Measurements from ENCODE around the gene TES.

TES gene

DNA sequence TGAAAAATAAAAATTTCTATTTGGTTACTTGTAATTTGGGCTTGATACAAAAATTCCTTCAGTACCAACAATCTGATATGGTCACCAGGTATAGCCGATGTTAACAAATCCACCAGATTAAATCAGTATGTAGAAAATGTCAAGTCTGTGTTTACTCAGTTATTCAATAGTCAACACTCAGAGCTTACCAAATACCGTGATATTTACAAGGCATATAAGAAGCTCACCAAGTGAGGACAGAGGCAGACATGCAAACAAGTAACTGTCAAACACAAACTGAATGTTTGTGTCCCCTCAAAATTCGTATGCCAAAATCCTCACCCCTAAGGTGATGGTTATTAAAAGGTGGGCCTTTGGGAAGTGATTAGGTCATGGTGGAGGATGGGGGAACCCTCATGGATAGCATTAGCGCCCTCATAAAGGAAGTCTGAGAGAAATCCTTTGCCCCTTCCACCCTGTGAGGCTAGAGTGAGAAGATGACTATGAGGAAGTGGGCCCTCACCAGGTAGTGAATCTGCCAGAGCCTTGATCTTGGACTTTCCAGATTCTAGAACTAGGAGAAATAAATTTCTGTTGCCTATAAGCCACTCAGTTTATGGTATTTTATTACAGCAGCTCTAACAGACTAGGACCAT, 63.1 kb downstream of the TES start:
- H3K27me3 ChIP-seq (ENCODE audit: control insufficient read depth in 1 of 2, insufficient read depth in 2 of 2, low read length in 2 of 2): no peaks in the 10 kb centered on the region
- no peaks in the 10 kb centered on the region for H3K36me3 ChIP-seq (ENCODE audit: control insufficient read depth in 1 of 2, insufficient read depth in 2 of 2, low read length in 2 of 2)
- peaks cover 0 to 5% of the 10 kb centered on the region in 2 donors for H3K4me1 ChIP-seq (ENCODE audit: control insufficient read depth in 1 of 2, insufficient read depth in 2 of 2, low read length in 2 of 2)
- H3K9ac ChIP-seq (ENCODE audit: low read depth in 1 of 2, low read length in 2 of 2): no peak overlapping the region
- no peak overlapping the region for H3K27ac ChIP-seq (ENCODE audit: low read depth, low read length)
- H3K9me3 ChIP-seq (ENCODE audit: control insufficient read depth in 1 of 2, low read length in 2 of 2): no peaks in the 10 kb centered on the region
- no peak overlapping the region for H3K4me3 ChIP-seq (ENCODE audit: low read depth in 1 of 2, low read length in 2 of 2)

DNA sequence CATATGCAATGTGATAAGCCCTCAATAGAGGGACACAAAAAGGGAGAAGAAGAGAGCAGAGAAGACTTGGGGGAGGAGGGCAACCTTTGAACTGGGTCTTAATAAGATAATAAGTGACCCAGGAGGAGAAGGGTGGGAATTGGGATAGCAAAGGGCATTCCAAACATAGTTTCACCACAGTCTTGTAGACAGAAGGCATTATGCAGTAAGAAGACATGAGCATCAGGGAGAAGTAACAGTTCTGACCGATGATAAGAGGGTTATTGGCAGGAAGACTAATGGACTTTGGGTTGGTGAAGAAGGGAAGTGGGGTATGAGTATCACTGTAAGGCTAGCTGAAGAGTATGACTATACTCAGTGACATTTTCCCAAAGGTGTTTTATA, 63.6 kb downstream of the TES start:
- no peaks in the 10 kb centered on the region for H3K36me3 ChIP-seq (ENCODE audit: control insufficient read depth in 1 of 2, insufficient read depth in 2 of 2, low read length in 2 of 2)
- H3K9me3 ChIP-seq (ENCODE audit: control insufficient read depth in 1 of 2, low read length in 2 of 2): no peaks in the 10 kb centered on the region
- H3K9ac ChIP-seq (ENCODE audit: low read depth in 1 of 2, low read length in 2 of 2): no peak overlapping the region
- H3K27me3 ChIP-seq (ENCODE audit: control insufficient read depth in 1 of 2, insufficient read depth in 2 of 2, low read length in 2 of 2): no peaks in the 10 kb centered on the region
- no peak overlapping the region for H3K27ac ChIP-seq (ENCODE audit: low read depth, low read length)
- H3K4me1 ChIP-seq (ENCODE audit: control insufficient read depth in 1 of 2, insufficient read depth in 2 of 2, low read length in 2 of 2): peaks cover 0 to 5% of the 10 kb centered on the region in 2 donors
- no peak overlapping the region for H3K4me3 ChIP-seq (ENCODE audit: low read depth in 1 of 2, low read length in 2 of 2)

DNA sequence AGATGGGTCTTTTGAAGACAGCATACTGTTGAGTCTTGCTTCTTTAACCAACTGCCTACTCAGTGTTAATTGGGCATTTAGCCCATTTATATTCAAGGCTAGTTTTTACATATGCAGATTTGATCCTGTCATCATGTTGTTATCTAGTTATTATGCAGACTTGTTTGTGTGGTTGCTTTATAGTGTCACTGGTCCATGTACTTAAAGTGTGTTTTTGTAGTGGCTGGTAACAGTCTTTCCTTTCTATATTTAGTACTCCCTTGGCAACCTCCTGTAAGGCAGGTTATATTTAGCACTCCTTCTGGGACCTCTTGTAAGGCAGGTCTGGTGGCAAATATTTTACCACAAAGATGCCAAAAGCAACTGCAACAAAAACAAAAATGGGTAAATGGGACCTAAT, 66.7 kb downstream of the TES start:
- Histone ChIP-seq H3K4me1 (ENCODE audit: control insufficient read depth in 1 of 2, insufficient read depth in 2 of 2, low read length in 2 of 2) (no peaks in the 10 kb centered on the region), H3K27me3 (ENCODE audit: control insufficient read depth in 1 of 2, insufficient read depth in 2 of 2, low read length in 2 of 2) (no peaks in the 10 kb centered on the region), H3K4me3 (ENCODE audit: low read depth in 1 of 2, low read length in 2 of 2) (no peak overlapping the region), H3K36me3 (ENCODE audit: control insufficient read depth in 1 of 2, insufficient read depth in 2 of 2, low read length in 2 of 2) (no peaks in the 10 kb centered on the region), H3K27ac (ENCODE audit: low read depth, low read length) (no peak overlapping the region), H3K9me3 (ENCODE audit: control insufficient read depth in 1 of 2, low read length in 2 of 2) (no peaks in the 10 kb centered on the region), H3K9ac (ENCODE audit: low read depth in 1 of 2, low read length in 2 of 2) (no peak overlapping the region)

DNA sequence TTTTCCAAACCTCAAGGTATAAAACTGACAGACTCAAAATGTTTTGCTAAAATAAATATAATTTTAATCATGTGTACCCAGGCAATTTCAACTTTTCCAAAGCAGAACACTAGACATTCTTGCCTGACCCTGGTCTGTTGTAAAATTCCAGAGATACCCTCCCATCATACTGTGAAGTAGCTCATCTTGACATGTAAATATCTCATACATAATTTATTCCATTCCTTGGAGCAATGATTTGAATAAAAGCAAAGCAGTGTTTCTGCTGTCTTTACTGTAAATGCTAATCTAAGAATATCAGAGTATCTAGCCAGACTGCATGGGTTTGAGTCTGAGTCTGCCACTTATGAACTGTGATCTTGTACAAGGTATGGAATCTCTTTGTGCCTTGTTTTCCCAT, 68.9 kb downstream of the TES start:
- Histone ChIP-seq H3K36me3 (ENCODE audit: control insufficient read depth in 1 of 2, insufficient read depth in 2 of 2, low read length in 2 of 2) (no peaks in the 10 kb centered on the region), H3K9ac (ENCODE audit: low read depth in 1 of 2, low read length in 2 of 2) (no peak overlapping the region), H3K27me3 (ENCODE audit: control insufficient read depth in 1 of 2, insufficient read depth in 2 of 2, low read length in 2 of 2) (no peaks in the 10 kb centered on the region), H3K27ac (ENCODE audit: low read depth, low read length) (no peak overlapping the region), H3K4me3 (ENCODE audit: low read depth in 1 of 2, low read length in 2 of 2) (no peak overlapping the region), H3K9me3 (ENCODE audit: control insufficient read depth in 1 of 2, low read length in 2 of 2) (no peaks in the 10 kb centered on the region), H3K4me1 (ENCODE audit: control insufficient read depth in 1 of 2, insufficient read depth in 2 of 2, low read length in 2 of 2) (no peaks in the 10 kb centered on the region)

DNA sequence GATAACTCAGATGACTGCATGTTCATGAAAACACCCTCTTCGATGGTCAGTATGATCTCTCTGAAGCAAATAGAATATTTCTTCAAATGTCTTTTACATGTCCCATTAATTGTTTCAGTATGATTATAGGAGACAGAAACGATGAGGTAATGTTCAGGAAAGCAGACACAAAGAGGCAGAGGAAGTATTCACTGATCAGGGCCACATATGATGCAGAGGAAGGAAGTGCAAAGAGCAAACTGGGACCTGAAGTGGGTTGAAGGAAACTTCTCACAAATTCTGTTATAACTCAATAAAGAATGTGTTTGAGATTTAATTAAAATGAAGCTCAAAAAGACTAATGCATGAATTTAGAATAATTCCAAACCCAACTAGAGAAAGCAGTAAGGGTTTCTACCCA, 70.5 kb downstream of the TES start:
- Histone ChIP-seq H3K27ac (ENCODE audit: low read depth, low read length) (no peak overlapping the region), H3K9ac (ENCODE audit: low read depth in 1 of 2, low read length in 2 of 2) (no peak overlapping the region), H3K27me3 (ENCODE audit: control insufficient read depth in 1 of 2, insufficient read depth in 2 of 2, low read length in 2 of 2) (no peaks in the 10 kb centered on the region), H3K4me3 (ENCODE audit: low read depth in 1 of 2, low read length in 2 of 2) (no peak overlapping the region), H3K36me3 (ENCODE audit: control insufficient read depth in 1 of 2, insufficient read depth in 2 of 2, low read length in 2 of 2) (no peaks in the 10 kb centered on the region), H3K9me3 (ENCODE audit: control insufficient read depth in 1 of 2, low read length in 2 of 2) (no peaks in the 10 kb centered on the region), H3K4me1 (ENCODE audit: control insufficient read depth in 1 of 2, insufficient read depth in 2 of 2, low read length in 2 of 2) (no peaks in the 10 kb centered on the region)

DNA sequence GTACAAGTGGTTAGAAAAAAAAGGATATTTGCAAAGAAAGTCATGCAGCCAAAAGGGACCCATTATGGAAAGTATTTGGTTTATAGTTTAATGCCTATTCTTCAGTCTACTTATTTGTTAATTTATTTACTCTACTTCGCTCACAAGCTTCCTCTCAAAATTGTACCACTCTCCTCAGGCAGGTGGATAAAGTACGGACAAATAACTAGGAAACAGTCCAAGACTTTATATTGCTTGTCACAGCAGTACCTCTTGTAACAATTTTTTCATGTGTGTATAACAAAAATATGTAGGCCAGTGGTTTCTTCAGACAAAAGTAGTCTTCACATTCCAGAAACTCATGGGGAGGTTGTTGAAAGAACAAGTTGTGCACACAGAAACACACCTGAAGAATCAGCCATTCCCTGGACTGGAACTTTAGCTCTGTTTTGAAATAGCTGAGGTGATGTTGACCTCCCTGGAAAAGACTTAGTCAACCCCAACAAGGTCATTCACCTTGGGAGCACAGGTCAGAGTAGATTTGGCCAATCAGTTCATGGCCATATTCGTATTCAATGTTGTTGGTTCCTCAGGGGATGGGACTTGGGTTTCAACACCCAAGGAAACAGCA, 73.4 kb downstream of the TES start:
- no peak overlapping the region for H3K4me3 ChIP-seq (ENCODE audit: low read depth in 1 of 2, low read length in 2 of 2)
- no peak overlapping the region for H3K27ac ChIP-seq (ENCODE audit: low read depth, low read length)
- no peaks in the 10 kb centered on the region for H3K4me1 ChIP-seq (ENCODE audit: control insufficient read depth in 1 of 2, insufficient read depth in 2 of 2, low read length in 2 of 2)
- H3K36me3 ChIP-seq (ENCODE audit: control insufficient read depth in 1 of 2, insufficient read depth in 2 of 2, low read length in 2 of 2): no peaks in the 10 kb centered on the region
- H3K9me3 ChIP-seq (ENCODE audit: control insufficient read depth in 1 of 2, low read length in 2 of 2): no peaks in the 10 kb centered on the region
- no peak overlapping the region for H3K9ac ChIP-seq (ENCODE audit: low read depth in 1 of 2, low read length in 2 of 2)
- no peaks in the 10 kb centered on the region for H3K27me3 ChIP-seq (ENCODE audit: control insufficient read depth in 1 of 2, insufficient read depth in 2 of 2, low read length in 2 of 2)

DNA sequence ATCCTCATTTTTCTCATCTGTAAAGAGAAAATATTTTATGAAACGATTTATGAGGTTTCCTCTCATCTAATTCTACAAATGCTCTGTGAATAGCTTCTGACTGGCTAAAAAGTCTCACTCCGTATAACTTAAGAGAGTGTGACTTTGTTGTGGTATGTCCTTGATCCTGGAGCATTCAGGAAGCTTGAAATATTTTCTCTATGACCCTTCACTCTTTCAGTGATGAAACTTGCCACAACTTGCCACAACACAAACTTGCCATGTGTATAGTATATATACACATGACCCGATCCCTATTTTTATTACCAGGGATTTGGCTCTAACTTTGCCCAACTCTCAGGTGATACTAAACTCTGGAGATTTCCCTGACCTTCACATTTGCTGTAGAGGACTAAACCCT, 74.1 kb downstream of the TES start:
- no peaks in the 10 kb centered on the region for H3K27me3 ChIP-seq (ENCODE audit: control insufficient read depth in 1 of 2, insufficient read depth in 2 of 2, low read length in 2 of 2)
- no peak overlapping the region for H3K9ac ChIP-seq (ENCODE audit: low read depth in 1 of 2, low read length in 2 of 2)
- no peaks in the 10 kb centered on the region for H3K9me3 ChIP-seq (ENCODE audit: control insufficient read depth in 1 of 2, low read length in 2 of 2)
- no peaks in the 10 kb centered on the region for H3K36me3 ChIP-seq (ENCODE audit: control insufficient read depth in 1 of 2, insufficient read depth in 2 of 2, low read length in 2 of 2)
- H3K4me1 ChIP-seq (ENCODE audit: control insufficient read depth in 1 of 2, insufficient read depth in 2 of 2, low read length in 2 of 2): no peaks in the 10 kb centered on the region
- no peak overlapping the region for H3K27ac ChIP-seq (ENCODE audit: low read depth, low read length)
- no peak overlapping the region for H3K4me3 ChIP-seq (ENCODE audit: low read depth in 1 of 2, low read length in 2 of 2)

DNA sequence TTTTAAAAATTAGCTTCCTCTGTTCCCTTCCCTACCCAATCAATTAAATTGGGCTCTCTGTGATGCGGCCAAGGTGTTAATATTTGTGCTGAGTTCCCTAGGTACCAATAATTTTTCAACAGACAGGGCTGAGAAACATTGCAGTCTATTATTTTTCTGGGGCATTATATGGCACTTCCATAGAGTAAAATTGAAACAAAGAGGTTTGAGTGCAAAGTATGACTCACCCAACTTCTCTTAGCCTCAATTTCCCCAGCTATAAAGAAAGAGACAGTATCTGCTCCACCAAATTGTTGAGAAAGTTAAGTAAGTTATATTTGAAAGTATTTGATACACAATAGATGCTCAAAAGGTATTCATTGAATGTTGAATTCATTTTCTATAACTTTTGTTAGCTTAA, 74.9 kb downstream of the TES start:
- Histone ChIP-seq H3K27me3 (ENCODE audit: control insufficient read depth in 1 of 2, insufficient read depth in 2 of 2, low read length in 2 of 2) (no peaks in the 10 kb centered on the region), H3K36me3 (ENCODE audit: control insufficient read depth in 1 of 2, insufficient read depth in 2 of 2, low read length in 2 of 2) (no peaks in the 10 kb centered on the region), H3K4me1 (ENCODE audit: control insufficient read depth in 1 of 2, insufficient read depth in 2 of 2, low read length in 2 of 2) (no peaks in the 10 kb centered on the region), H3K4me3 (ENCODE audit: low read depth in 1 of 2, low read length in 2 of 2) (no peak overlapping the region), H3K9me3 (ENCODE audit: control insufficient read depth in 1 of 2, low read length in 2 of 2) (no peaks in the 10 kb centered on the region), H3K27ac (ENCODE audit: low read depth, low read length) (no peak overlapping the region), H3K9ac (ENCODE audit: low read depth in 1 of 2, low read length in 2 of 2) (no peak overlapping the region)

DNA sequence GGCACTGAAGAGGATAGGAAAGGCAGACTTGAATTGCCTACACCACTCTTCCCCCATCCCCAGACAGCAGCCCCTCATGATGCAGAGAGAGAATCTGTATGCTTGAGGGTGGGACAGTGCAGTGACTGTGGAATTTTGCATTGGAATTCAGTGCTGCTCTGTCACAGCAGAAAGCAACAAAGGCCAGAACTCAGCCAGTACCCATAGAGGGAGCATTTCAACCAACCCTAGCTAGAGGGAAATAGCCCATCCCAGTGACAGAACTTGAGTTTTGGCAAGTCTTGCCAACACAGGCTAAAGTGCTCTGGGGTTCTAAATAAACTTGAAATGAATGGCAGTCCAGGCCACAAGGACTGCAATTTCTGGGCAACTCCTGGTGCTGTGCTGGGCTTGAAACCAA, 80.4 kb downstream of the TES start:
- no peaks in the 10 kb centered on the region for H3K27me3 ChIP-seq (ENCODE audit: control insufficient read depth in 1 of 2, insufficient read depth in 2 of 2, low read length in 2 of 2)
- no peaks in the 10 kb centered on the region for H3K4me1 ChIP-seq (ENCODE audit: control insufficient read depth in 1 of 2, insufficient read depth in 2 of 2, low read length in 2 of 2)
- H3K9me3 ChIP-seq (ENCODE audit: control insufficient read depth in 1 of 2, low read length in 2 of 2): no peaks in the 10 kb centered on the region
- no peak overlapping the region for H3K9ac ChIP-seq (ENCODE audit: low read depth in 1 of 2, low read length in 2 of 2)
- H3K4me3 ChIP-seq (ENCODE audit: low read depth in 1 of 2, low read length in 2 of 2): no peak overlapping the region
- no peaks in the 10 kb centered on the region for H3K36me3 ChIP-seq (ENCODE audit: control insufficient read depth in 1 of 2, insufficient read depth in 2 of 2, low read length in 2 of 2)
- H3K27ac ChIP-seq (ENCODE audit: low read depth, low read length): no peak overlapping the region

DNA sequence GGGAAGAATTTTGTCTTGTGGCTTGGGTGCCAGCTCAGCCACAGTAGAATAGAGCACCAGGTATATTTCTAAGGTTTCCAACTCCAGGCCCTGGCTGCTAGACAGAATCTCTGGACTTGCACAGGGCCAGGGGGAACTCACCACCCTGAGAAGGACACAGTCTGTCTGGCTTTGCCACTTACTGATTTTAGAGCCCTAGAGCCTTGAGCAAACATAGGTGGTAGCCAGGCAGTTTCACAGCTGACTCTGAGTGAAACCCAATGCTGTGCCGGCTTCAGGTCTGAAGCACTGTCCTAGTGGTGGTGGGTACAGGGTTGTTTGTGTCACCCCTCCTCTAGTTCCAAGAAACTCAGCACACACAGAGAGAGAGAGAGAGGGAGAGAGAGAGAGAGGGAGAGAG, 81.6 kb downstream of the TES start:
- no peak overlapping the region for H3K4me3 ChIP-seq (ENCODE audit: low read depth in 1 of 2, low read length in 2 of 2)
- no peak overlapping the region for H3K27ac ChIP-seq (ENCODE audit: low read depth, low read length)
- H3K9ac ChIP-seq (ENCODE audit: low read depth in 1 of 2, low read length in 2 of 2): no peak overlapping the region
- no peaks in the 10 kb centered on the region for H3K27me3 ChIP-seq (ENCODE audit: control insufficient read depth in 1 of 2, insufficient read depth in 2 of 2, low read length in 2 of 2)
- H3K4me1 ChIP-seq (ENCODE audit: control insufficient read depth in 1 of 2, insufficient read depth in 2 of 2, low read length in 2 of 2): no peaks in the 10 kb centered on the region
- no peaks in the 10 kb centered on the region for H3K9me3 ChIP-seq (ENCODE audit: control insufficient read depth in 1 of 2, low read length in 2 of 2)
- H3K36me3 ChIP-seq (ENCODE audit: control insufficient read depth in 1 of 2, insufficient read depth in 2 of 2, low read length in 2 of 2): no peaks in the 10 kb centered on the region

Data from duodenal mucosa (tissue), 2 donors.